Suppressor macrophage (primary cell): Measurements from ENCODE around the gene ARSK.
A peak's percentile ranks its signal among the peaks of the same experiment; 100 is the strongest.

Experiments
- DNase-seq, 4 experiments: peaks; one replicate each; pipeline ENCODE4 v3.0.0-alpha.2; 2020 to 2022

Gene ARSK

GRCh38 chr5:95564450-95564849, 9.5 kb downstream of the ARSK start:
- no peak for DNase-seq

DNA sequence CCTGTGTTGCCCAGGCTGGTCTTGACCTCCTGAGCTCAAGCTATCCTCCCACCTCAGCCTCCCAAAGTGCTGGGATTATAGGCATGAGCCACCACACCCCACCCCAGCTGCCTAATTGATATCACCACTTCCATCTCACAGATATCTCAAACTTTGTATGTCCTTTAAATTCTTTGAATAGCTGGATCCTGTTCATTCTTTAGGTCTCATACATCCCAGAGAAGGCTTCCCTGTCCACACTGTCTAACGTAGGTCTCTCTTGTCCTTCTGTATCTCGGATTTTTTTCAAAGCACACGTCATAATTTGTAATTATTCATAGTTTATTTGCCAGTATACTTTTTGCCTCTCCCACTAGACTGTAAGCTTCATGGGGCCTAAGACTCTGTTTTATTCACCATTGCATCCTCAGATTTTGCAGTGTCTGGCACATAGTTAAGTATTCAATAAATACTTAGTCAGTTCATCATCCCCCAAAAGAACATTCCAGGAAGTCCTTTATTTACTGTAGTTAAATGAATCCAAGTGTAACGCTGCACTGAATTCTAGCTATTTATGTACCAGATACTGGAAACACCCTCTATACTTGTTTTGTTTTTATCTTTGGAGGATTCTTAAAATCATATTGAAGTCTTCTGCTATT, 10.5 kb downstream of the ARSK start:
- DNase-seq, result no peak

- DNase-seq, result no peak
These were observed 17.1 kb downstream of the ARSK start for GRCh38 chr5:95572016-95572415.

- DNase-seq, result no peak
These were observed 26.7 kb downstream of the ARSK start for GRCh38 chr5:95581576-95581975.

- DNase-seq, result no peak
These were observed 29.1 kb downstream of the ARSK start for GRCh38 chr5:95583992-95584391.

DNA sequence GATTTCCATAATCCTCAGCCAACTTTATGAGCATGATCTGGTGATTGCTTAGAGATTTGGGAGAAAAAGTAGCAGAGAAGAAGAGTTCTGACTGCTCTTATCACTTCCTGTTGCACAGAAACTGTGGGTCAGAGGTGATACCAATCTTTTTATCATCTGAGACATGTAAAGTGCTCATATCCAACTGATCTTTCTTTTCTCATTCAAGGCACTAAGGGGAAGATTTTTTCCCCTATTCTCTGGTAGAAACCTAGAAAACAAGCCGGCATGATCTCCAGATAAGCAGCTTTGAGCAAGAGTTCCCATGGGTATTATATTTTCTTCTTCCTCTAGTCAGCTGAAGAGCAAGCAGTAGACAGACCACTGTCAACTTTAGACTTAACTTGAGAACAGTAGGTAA, 36.0 kb downstream of the ARSK start:
- DNase-seq, result no peak

DNA sequence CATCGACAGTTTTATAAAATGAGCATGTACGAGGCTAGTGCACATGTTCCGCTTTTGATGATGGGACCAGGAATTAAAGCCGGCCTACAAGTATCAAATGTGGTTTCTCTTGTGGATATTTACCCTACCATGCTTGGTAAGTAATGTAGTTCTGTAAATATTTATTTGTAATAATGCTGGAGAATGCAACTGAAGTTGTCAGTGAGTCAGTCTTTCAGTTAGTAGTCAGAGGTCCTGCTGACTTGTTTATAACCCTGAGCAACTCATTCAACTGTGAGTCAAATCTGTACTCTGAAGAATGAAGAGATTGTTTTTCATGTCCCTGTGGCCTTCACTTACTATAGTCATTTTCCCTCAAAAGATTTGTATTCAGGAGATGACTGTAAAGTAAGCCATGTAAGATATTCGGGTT, 36.6 kb downstream of the ARSK start:
- DNase-seq, result no peak

- DNase-seq, result no peak
These were observed 40.5 kb downstream of the ARSK start for GRCh38 chr5:95595289-95595931.

GRCh38 chr5:95599252-95599651, 44.4 kb downstream of the ARSK start:
- no peak for DNase-seq

DNA sequence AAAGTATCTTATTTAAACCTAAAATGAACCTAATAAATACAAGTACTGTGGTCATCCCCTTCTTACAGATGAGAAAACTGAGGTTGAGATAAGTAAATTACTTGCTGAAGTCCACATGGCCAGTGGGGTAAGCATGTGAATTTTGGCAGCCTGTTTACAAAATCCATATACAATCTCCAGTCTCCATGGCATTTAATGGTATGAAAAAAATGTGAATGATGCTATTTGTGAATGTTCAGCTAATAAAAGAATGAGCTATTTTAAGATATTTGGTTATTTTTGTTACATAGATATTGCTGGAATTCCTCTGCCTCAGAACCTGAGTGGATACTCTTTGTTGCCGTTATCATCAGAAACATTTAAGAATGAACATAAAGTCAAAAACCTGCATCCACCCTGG, 45.7 kb downstream of the ARSK start:
- DNase-seq, result no peak

GRCh38 chr5:95605786-95606185, 50.9 kb downstream of the ARSK start:
- DNase-seq, result no peak

DNA sequence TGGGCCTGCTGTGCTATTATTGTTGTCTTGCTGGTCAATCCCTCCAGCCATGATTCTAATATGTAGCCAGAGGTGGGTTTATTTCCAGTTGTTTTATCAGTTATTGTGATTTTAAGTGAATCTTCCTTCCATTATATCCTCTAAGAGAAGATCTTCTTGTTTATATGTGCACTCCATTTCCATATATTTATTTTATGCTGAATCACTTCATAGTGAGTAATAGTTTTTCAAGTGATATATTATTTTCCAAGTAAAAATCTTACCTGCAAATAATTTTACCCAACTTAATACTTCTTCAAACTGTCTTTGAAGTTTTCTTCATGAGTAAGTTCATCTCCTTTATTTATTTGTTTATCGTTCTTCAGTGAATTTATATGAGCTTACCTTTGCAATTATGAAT, 51.5 kb downstream of the ARSK start:
- DNase-seq, result no peak

GRCh38 chr5:95609711-95610110, 54.8 kb downstream of the ARSK start:
- DNase-seq, result no peak

GRCh38 chr5:95610546-95610945, 55.6 kb downstream of the ARSK start:
- no peak for DNase-seq

DNA sequence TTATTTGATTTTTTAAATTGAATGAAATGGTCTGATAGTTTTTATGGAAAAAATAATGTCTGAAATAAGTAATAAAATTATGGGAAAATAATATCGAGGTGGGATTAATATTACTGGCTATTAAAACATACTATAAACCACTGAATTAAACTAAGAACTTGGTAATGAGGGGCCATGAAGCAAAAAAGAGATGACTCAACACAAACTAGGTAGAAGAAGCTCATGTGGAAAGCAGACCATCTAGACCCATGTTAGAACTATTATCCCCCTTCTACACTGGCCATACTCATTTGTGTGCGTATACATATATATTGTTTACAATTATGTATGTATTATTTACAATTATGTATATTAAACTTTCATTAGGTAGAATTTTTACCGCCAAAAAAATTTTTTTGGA, 56.5 kb downstream of the ARSK start:
- no peak for DNase-seq

GRCh38 chr5:95613514-95613913, 58.6 kb downstream of the ARSK start:
- DNase-seq, result no peak

DNA sequence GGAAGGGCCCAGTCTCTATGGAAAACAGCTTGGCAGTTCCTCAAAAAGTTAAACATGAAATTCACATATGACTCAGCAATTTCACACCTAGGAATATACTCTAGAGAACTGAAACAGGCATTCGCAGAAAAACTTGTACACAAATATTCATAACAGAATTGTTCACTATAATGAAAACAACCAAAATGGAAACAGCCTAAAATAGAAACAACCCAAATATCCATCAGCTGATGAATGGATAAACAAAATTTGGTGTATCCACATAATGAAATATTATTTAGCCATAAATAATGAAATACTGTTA, 60.2 kb downstream of the ARSK start:
- no peak for DNase-seq

DNA sequence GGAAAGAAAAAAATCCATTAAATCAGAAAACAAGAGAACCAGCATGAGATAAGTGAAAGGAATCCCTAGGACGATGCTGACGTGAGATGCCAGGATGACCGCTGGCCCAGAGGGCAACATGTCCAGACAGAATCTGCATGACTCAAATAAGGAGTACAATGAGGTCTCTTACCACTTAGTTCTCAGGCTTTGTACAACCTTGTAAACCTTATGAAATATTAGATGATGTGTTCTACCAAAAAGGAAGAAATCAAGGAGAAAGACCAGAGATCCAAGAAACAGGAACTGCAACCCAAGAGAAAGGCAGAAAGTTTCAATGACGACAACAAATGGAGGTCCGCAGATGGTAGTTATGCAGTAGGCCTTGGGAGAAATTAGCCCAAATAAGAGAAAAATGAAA, 62.2 kb downstream of the ARSK start:
- DNase-seq, result no peak

- DNase-seq, result no peak
These were observed 64.2 kb downstream of the ARSK start for GRCh38 chr5:95619096-95619495.

- peak in 2 of 4 experiments; percentile 22 to 32 for DNase-seq
These were observed 64.7 kb downstream of the ARSK start for GRCh38 chr5:95619514-95620029.

DNA sequence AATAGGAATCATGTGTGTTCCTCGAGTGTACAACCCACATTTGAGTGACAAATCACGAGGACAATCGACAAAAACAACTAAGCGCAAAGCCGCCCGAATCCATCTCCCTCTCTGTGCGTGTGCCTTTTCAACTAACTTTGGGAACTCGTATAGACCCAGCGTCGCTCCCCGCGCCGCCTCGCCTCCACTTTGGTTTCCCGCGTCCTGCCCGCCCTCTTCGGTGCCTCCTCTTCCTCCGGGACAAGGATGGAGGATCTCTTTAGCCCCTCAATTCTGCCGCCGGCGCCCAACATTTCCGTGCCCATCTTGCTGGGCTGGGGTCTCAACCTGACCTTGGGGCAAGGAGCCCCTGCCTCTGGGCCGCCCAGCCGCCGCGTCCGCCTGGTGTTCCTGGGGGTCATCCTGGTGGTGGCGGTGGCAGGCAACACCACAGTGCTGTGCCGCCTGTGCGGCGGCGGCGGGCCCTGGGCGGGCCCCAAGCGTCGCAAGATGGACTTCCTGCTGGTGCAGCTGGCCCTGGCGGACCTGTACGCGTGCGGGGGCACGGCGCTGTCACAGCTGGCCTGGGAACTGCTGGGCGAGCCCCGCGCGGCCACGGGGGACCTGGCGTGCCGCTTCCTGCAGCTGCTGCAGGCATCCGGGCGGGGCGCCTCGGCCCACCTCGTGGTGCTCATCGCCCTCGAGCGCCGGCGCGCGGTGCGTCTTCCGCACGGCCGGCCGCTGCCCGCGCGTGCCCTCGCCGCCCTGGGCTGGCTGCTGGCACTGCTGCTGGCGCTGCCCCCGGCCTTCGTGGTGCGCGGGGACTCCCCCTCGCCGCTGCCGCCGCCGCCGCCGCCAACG, 65.3 kb downstream of the ARSK start, which contains the start of gene GPR150:
GPR150 (plus strand) TSS at position 58 of the 840 bp plus-strand sequence; CDS start at position 247, 189 bp downstream.
- peak; percentile 72 to 89 (median 80) for DNase-seq

- DNase-seq, result peak; percentile 27 to 66 (median 44)
These were observed 66.3 kb downstream of the ARSK start for GRCh38 chr5:95620870-95621838.
